ENCODE measurements around the gene BCL11A. TPM values are rescaled to one million over a fixed set of nuclear protein-coding genes. Genes with fewer than 3 reads are reported as not detected.
"Not testable (repeated sequence)": the region's sequence is repeated elsewhere in the genome, so short reads cannot be mapped to it uniquely, and the experiment has no call there.

BCL11A gene
- total RNA-seq, 1 donor from 2014 or later: 4.4 TPM

DNA sequence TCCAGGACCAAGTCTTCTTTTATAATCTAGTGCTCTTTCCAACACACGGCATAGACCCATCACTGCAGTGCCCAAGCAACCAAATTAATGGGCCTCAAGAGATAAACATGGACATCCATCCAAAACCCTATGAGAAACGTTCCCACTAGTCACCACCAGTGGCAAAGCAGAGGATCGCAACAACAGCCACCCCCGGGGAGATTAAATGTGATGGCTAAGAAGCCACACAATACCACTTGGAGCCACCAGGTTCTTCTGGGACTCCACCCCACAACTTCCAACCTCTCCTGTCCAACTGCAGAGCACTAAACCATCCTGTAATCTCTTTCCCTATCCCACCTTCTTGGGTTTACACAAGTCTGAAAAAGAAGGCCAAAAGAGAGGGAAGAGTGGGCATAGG lies 123.8 kb downstream of the BCL11A start:
- DNase-seq (ENCODE audit: low read depth): no peak
- H3K4me3 ChIP-seq (ENCODE audit: low read depth, low read length): no peak overlapping the region
- TF ChIP-seq, protein P1, sequence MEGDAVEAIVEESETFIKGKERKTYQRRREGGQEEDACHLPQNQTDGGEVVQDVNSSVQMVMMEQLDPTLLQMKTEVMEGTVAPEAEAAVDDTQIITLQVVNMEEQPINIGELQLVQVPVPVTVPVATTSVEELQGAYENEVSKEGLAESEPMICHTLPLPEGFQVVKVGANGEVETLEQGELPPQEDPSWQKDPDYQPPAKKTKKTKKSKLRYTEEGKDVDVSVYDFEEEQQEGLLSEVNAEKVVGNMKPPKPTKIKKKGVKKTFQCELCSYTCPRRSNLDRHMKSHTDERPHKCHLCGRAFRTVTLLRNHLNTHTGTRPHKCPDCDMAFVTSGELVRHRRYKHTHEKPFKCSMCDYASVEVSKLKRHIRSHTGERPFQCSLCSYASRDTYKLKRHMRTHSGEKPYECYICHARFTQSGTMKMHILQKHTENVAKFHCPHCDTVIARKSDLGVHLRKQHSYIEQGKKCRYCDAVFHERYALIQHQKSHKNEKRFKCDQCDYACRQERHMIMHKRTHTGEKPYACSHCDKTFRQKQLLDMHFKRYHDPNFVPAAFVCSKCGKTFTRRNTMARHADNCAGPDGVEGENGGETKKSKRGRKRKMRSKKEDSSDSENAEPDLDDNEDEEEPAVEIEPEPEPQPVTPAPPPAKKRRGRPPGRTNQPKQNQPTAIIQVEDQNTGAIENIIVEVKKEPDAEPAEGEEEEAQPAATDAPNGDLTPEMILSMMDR (conservative IDR thresholded peaks at IDR 0.05; ENCODE audit: low read depth, low read length): no peak

DNA sequence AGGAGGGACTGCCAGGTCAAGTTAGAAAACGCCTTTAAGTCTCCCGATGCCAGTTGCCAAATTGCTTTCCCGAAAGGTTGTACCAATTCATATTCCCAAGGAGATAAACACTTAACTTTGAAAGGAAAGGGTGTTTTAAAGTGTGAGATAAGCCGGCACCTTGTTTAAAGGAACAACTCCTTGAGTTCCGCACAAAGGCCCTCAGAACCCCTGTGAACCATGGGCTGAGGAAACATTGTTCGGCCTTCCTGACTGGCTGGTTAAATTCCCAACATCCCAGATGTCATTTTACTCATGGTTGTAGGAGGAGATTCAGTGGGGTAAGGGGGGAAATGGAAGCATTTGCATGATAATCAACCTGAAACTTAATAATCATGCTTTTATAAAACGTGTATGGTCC lies 126.6 kb downstream of the BCL11A start:
- no peak overlapping the region for H3K4me3 ChIP-seq (ENCODE audit: low read depth, low read length)
- TF ChIP-seq, protein P1 (conservative IDR thresholded peaks at IDR 0.05; ENCODE audit: low read depth, low read length): no peak
- no peak for DNase-seq (ENCODE audit: low read depth)

DNA sequence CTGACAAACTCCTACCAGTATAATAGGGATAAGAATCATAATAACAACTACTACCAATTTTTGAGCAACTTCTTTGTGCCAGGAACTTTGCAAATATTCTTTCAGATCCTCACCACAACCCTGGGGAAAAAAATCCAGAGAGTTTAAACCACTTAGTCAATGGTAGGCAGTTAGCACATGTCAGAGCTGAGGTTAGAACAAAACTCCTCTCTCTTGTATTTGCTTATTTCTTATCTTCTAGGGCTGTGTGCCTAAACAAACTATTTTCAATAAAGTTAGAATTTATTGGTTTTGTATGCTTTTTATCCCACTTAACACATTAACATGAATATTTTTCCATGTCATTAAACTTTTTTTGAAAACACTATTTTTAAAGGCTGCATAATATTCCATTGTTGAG lies 127.1 kb downstream of the BCL11A start:
- TF ChIP-seq, protein P1 (conservative IDR thresholded peaks at IDR 0.05; ENCODE audit: low read depth, low read length): no peak
- DNase-seq (ENCODE audit: low read depth): no peak
- no peak overlapping the region for H3K4me3 ChIP-seq (ENCODE audit: low read depth, low read length)

DNA sequence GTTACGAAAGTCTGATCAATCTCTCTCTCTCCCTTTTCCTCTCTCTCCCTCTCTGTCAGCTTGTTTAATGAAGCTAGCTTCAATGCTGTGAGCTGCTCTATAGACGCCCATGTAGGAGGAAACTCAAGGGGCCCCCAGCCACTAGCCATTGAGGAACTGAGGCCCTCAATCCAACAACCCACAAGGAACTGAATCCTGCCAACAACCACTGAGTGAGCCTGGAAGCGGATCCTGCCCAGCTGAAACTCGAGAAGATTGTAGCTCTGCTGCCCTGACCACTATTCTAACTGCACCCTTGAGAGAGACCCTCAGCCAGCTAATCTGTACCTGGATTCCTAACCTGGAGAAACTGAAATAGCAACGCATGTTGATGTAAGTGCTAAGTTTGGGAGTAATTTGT lies 129.2 kb downstream of the BCL11A start:
- no peak overlapping the region for H3K4me3 ChIP-seq (ENCODE audit: low read depth, low read length)
- TF ChIP-seq, protein P1 (conservative IDR thresholded peaks at IDR 0.05; ENCODE audit: low read depth, low read length): no peak
- no peak for DNase-seq (ENCODE audit: low read depth)

DNA sequence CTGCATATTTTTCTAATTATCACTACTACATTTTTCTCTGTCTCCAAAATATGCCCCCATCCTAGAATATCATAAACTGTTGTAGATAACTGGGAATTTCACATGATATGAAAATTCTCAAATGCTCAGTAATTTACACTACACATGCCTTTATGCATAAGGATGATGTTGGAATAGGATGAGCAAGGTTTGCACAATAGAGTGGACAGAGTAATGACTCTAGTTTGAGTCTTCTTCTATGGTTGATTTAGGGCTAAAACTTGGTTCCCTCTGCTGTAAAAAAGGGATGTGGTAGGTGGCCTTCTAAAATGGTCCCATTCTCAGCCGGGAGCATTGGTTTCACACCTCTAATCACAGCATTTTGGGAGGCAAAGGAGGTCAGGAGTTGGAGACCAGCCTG lies 129.9 kb downstream of the BCL11A start:
- DNase-seq (ENCODE audit: low read depth): no peak
- H3K4me3 ChIP-seq (ENCODE audit: low read depth, low read length): no peak overlapping the region
- TF ChIP-seq, protein P1 (conservative IDR thresholded peaks at IDR 0.05; ENCODE audit: low read depth, low read length): no peak

DNA sequence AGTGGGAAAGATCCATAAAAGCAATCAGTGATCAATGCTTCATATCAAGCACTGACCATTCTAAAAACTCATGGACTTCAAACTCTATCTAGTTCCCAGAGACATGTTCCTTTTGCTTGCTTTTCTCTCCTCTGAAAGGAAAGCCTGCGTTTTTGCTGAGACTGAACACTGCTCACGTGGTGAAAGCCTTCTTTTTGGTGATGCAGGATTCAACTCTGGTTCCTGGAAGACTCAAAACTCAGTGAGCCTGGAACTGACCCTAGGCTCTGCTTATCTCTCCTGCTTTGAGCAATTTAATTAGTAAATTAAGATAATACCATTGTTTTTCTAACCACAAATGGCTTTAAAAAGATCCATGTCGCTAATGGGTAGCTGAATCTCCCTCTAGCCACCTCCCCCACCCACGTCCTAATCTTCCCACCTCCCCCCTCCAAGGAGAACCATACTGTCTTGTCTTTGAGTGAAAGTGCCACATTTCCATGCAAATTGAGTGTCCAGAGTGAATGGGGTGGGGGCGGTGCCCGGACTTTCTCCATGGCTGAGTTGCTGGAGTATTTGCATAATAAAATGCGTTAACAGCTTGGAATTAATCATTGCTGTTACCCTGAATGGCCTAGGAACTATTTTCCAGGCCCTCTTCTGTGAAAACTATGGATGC lies 130.5 kb downstream of the BCL11A start:
- H3K4me3 ChIP-seq (ENCODE audit: low read depth, low read length): no peak overlapping the region
- DNase-seq (ENCODE audit: low read depth): no peak
- TF ChIP-seq, protein P1 (conservative IDR thresholded peaks at IDR 0.05; ENCODE audit: low read depth, low read length): no peak

DNA sequence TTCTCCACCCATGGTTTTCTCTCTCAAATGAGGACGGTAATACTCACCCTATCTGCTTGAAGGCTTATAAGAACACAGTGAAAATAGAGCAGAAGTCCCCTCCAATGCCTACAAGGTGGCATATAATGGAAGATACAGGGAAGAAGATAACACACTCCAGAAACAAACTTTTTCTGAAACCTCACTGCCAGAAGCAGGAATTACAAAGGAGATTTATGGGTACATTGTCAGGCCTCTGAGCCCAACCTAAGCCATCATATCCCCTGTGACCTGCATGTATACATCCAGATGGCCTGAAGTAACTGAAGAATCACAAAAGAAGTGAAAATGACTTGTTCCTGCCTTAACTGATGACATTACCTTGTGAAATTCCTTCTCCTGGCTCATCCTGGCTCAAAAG lies 136.2 kb downstream of the BCL11A start:
- DNase-seq (ENCODE audit: low read depth); H3K4me3 ChIP-seq (ENCODE audit: low read depth, low read length): not testable (repeated sequence)

Measured in epithelial cell of proximal tubule (primary cell).